Vagina (tissue), 2 donors: ENCODE data around the gene CHD1. TPM values are rescaled to one million over a fixed set of nuclear protein-coding genes. Genes with fewer than 3 reads are reported as not detected.

Experiments used
- DNase-seq, 2 donors: peaks; one replicate each; pipeline ENCODE4 v3.0.0-alpha.2; 2017; ENCODE audit errors: extremely low spot score in 2 of 2
- H3K27ac ChIP-seq: fragments of 200-600 bp; sonication (generic); one replicate; pipeline ENCODE4 v1.5.1; 2019
- H3K27me3 ChIP-seq: fragments of 200-600 bp; sonication (generic); one replicate; pipeline ENCODE4 v1.5.1; 2019
- H3K36me3 ChIP-seq, 2 donors: fragments of 200-600 bp; sonication (generic); one replicate each; pipeline ENCODE4 v1.5.1; 2017 to 2019
- H3K4me1 ChIP-seq: fragments of 200-600 bp; sonication (generic); one replicate; pipeline ENCODE4 v1.5.1; 2019
- H3K4me3 ChIP-seq, 2 donors: fragments of 200-600 bp; sonication (generic); 1 replicate in 1 of 2; 2 replicates in 1 of 2; pipeline ENCODE4 v1.5.1; 2016 to 2019
- H3K9me3 ChIP-seq: fragments of 200-600 bp; sonication (generic); one replicate; pipeline ENCODE4 v1.5.1; 2019
- CTCF ChIP-seq, 3 experiments: fragments of 450-650 bp in 2 of 3; fragments of 200-600 bp in 1 of 3; sonication (generic) in 1 of 3; IDR thresholded peaks; one replicate each; pipeline ENCODE4 v1.5.1; 2017 to 2019; ENCODE audit warnings: antibody characterized with exemption in 3 of 3, mild to moderate bottlenecking in 2 of 3, moderate library complexity in 2 of 3
- POLR2A ChIP-seq, 2 donors: fragments of 450-650 bp; IDR thresholded peaks; one replicate each; pipeline ENCODE4 v1.6.1; 2017; ENCODE audit warnings: antibody characterized with exemption in 2 of 2, mild to moderate bottlenecking in 2 of 2, moderate library complexity in 2 of 2
- POLR2AphosphoS5 ChIP-seq, 2 donors: sonication (generic); formaldehyde crosslinking; IDR thresholded peaks; one replicate each; pipeline ENCODE4 v1.9.0; 2017; ENCODE audit warnings: antibody characterized with exemption in 2 of 2, mild to moderate bottlenecking in 2 of 2, low read depth in 1 of 2; ENCODE audit not compliant: insufficient read depth in 1 of 2
- intact Hi-C: fragments of 100-400 bp; cut with DNase I; formaldehyde crosslinking; loops from one replicate; pipeline ENCODE4 v1.15.1; 2023
- small RNA-seq: library from RNA; depleted of rRNA; stranded (forward); fragments of <200 nt; gene quantifications from one replicate; pipeline ENCODE3, GENCODE V24; 2016
- total RNA-seq: library from RNA; depleted of rRNA; stranded (reverse); fragments of >200 nt; gene quantifications from one replicate; pipeline ENCODE4 v1.2.3, GENCODE V29; 2016

The CHD1 gene
- total RNA-seq, 1 donor from 2014 or later, result 81.5 TPM

- no peak for DNase-seq
- H3K4me1 ChIP-seq, result no peaks in the 10 kb centered on the region
- H3K27me3 ChIP-seq, result no peaks in the 10 kb centered on the region
- intact Hi-C loops, result no loop called here
- peaks cover 9% of the 10 kb centered on the region for H3K9me3 ChIP-seq
- H3K4me3 ChIP-seq, result no peak overlapping the region
- TF ChIP-seq CTCF (IDR thresholded peaks at IDR 0.05) (no peak), POLR2AphosphoS5 (IDR thresholded peaks at IDR 0.05; ENCODE audit: insufficient read depth in 1 of 2, low read depth in 1 of 2) (no peak), POLR2A (IDR thresholded peaks at IDR 0.05) (no peak)
- H3K36me3 ChIP-seq, result no peaks in the 10 kb centered on the region
- no peak overlapping the region for H3K27ac ChIP-seq
Observed at GRCh38 chr5:98807806-98808205, 121.0 kb downstream of the CHD1 start.

- Histone ChIP-seq H3K4me1 (no peaks in the 10 kb centered on the region), H3K27ac (no peak overlapping the region), H3K9me3 (peaks cover 9% of the 10 kb centered on the region), H3K27me3 (no peaks in the 10 kb centered on the region), H3K36me3 (no peaks in the 10 kb centered on the region), H3K4me3 (no peak overlapping the region)
- no peak for TF ChIP-seq POLR2A (IDR thresholded peaks at IDR 0.05)
- intact Hi-C loops, result no loop called here
- DNase-seq, result no peak
Observed at GRCh38 chr5:98805070-98805469, 123.7 kb downstream of the CHD1 start.

GRCh38 chr5:98804066-98804465 lies 124.7 kb downstream of the CHD1 start:
- TF ChIP-seq POLR2A (IDR thresholded peaks at IDR 0.05), result no peak
- no peak for TF ChIP-seq CTCF (IDR thresholded peaks at IDR 0.05)
- TF ChIP-seq POLR2AphosphoS5 (IDR thresholded peaks at IDR 0.05; ENCODE audit: insufficient read depth in 1 of 2, low read depth in 1 of 2), result no peak
- Histone ChIP-seq H3K27ac (no peak overlapping the region), H3K4me3 (no peak overlapping the region), H3K4me1 (no peaks in the 10 kb centered on the region), H3K27me3 (no peaks in the 10 kb centered on the region), H3K9me3 (peaks cover 9% of the 10 kb centered on the region), H3K36me3 (no peaks in the 10 kb centered on the region)
- DNase-seq, result no peak
- intact Hi-C loops, result no loop called here

Small RNA genes within 50 kb of the gene (small RNA-seq; reads per million reads assigned to genes)
- gene RF00019, result not detected
- gene RNU6-402P, result not detected

Other genes starting within 250 kb of the CHD1 start
- 39.0 TPM for gene RGMB, start 155.3 kb downstream of the CHD1 start, total RNA-seq